Mammary epithelial cell (primary cell): ENCODE results near the gene EIF2D.

Experiments used
- EZH2 ChIP-seq: IDR thresholded peaks from 2 replicates; pipeline ENCODE4 v1.6.1; 2012; ENCODE audit warnings: low read length, inconsistent platforms, borderline replicate concordance
- TF ChIP-seq, protein P1 (sequence below), 2 donors: IDR thresholded peaks in 1 of 2; conservative IDR thresholded peaks in 1 of 2; 2 replicates each; pipeline ENCODE4 v1.5.1; 2011 to 2012; ENCODE audit warnings: inconsistent platforms in 2 of 2, low read length in 2 of 2, mild to moderate bottlenecking in 2 of 2, control low read depth in 1 of 2, low read depth in 1 of 2; ENCODE audit not compliant: insufficient read depth in 1 of 2; ENCODE audit errors: extremely low read depth in 1 of 2

DNA sequence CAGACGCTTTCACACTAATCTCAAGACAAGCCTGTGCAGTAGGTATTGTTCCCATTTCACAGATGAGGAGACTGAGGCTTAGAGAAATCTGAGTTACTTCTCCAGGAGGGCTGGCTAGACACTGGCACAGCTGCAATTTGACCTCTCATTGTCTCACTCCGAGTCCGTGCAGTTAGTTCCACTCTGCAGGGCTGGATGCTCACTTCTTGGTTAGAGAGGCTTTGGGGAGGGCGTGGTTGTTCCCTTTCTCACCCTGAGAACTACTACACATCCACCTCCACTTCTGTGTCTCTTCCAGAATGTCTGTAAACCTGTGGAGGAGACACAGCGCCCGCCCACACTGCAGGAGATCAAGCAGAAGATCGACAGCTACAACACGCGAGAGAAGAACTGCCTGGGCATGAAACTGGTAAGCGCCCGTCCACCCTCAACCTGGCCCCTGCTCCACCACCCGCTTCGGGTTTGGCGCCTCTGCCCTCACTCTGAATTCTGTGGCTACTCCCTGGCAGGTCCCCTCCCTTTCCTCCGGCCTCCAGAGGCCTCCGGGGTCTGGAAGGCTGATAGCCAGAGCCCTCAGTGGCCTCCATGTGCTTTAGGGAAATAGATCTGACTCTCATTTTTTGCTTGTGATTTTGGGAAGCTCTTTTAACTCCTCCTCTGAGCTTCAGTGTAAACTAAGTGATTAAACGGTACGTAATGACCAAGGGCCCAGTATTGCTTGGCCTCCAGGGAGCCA, 29.1 kb downstream of the EIF2D start:
- TF ChIP-seq, protein P1, sequence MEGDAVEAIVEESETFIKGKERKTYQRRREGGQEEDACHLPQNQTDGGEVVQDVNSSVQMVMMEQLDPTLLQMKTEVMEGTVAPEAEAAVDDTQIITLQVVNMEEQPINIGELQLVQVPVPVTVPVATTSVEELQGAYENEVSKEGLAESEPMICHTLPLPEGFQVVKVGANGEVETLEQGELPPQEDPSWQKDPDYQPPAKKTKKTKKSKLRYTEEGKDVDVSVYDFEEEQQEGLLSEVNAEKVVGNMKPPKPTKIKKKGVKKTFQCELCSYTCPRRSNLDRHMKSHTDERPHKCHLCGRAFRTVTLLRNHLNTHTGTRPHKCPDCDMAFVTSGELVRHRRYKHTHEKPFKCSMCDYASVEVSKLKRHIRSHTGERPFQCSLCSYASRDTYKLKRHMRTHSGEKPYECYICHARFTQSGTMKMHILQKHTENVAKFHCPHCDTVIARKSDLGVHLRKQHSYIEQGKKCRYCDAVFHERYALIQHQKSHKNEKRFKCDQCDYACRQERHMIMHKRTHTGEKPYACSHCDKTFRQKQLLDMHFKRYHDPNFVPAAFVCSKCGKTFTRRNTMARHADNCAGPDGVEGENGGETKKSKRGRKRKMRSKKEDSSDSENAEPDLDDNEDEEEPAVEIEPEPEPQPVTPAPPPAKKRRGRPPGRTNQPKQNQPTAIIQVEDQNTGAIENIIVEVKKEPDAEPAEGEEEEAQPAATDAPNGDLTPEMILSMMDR (conservative IDR thresholded peaks at IDR 0.05 in 1 of 2, IDR thresholded peaks at IDR 0.05 in 1 of 2; ENCODE audit: extremely low read depth in 1 of 2, insufficient read depth in 1 of 2, low read depth in 1 of 2, low read length in 2 of 2), result no peak
- TF ChIP-seq EZH2, result no peak
